SK-N-MC (cell line): ENCODE results near the gene FRK.

Experiments
- EZH2 ChIP-seq: fragments of 200-600 bp; sonication (generic); IDR thresholded peaks from one replicate; pipeline ENCODE4 v1.6.1; 2017; ENCODE audit warnings: antibody characterized with exemption
- FOXP2 ChIP-seq: optimal IDR thresholded peaks from 2 replicates; pipeline ENCODE3; 2011; ENCODE audit warnings: mild to moderate bottlenecking, moderate library complexity; ENCODE audit not compliant: insufficient read depth; ENCODE audit errors: extremely low read length, control extremely low read depth
- POLR2AphosphoS5 ChIP-seq: IDR thresholded peaks from 2 replicates; pipeline ENCODE4 v1.6.1; 2012; ENCODE audit warnings: mild to moderate bottlenecking, low read depth, low read length, borderline replicate concordance

- TF ChIP-seq EZH2 (no peak), POLR2AphosphoS5 (no peak), FOXP2 (no peak)
Measured at GRCh38 chr6:116066789-116067188, 6.1 kb upstream of the FRK start.
